ENCODE data around the gene IL18BP.

The IL18BP gene

DNA sequence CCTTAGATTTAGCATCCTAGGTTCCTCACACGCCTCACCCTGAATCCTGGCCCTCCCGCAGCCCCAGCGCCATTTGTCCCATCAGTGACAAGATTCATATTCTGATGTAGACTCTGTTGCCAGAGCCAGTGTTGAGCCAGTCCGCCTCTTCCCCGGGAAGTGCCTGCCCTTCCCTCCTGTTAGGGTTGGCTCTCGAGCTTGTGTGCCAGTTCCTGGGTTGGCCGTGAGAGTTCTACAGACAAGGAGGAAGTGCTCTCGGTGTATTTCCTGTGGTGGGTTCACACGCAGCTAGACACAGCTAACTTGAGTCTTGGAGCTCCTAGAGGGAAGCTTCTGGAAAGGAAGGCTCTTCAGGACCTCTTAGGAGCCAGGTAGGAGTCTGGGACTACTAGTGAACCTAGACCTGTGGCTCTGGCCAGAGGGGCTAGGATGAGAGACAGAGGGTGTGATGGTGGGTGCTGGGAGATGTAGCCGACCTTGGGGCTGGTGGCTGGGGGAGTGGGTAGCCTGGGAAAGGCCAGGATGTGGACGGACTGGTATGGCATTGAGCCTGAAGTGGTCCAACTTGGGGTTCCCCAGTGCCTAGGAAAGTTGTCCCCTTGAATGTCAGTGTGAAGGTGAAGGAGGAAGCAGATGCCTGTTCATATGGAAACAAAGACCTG lies at the start of gene IL18BP:
Gene IL18BP, plus strand, starts transcription at position 261 of the 662 bp plus-strand sequence. CDS start 1,076 bp downstream, outside the sequence.
- Histone ChIP-seq H3K27me3 (ENCODE audit: control insufficient read depth in 2 of 2, insufficient read depth in 2 of 2, low read length in 2 of 2) (no peaks in the 10 kb centered on the region), H3K9ac (ENCODE audit: low read depth in 1 of 2, low read length in 2 of 2) (peak within 1 kb of the TSS in 1 of 2 donors; percentile 20), H3K36me3 (ENCODE audit: control insufficient read depth in 2 of 2, insufficient read depth in 2 of 2, low read length in 2 of 2) (peaks cover 22 to 28% of the 10 kb centered on the region in 2 donors), H3K4me1 (ENCODE audit: control insufficient read depth in 2 of 2, insufficient read depth in 2 of 2, low read length in 2 of 2) (peaks cover 7 to 11% of the 10 kb centered on the region in 2 donors), H3K9me3 (ENCODE audit: control insufficient read depth in 2 of 2, low read length in 2 of 2) (no peaks in the 10 kb centered on the region), H3K4me3 (ENCODE audit: low read length in 2 of 2) (peak within 1 kb of the TSS in 1 of 2 donors; percentile 34), H3K27ac (ENCODE audit: low read depth in 2 of 2, low read length in 2 of 2) (peak within 1 kb of the TSS; percentile 21 to 33)

DNA sequence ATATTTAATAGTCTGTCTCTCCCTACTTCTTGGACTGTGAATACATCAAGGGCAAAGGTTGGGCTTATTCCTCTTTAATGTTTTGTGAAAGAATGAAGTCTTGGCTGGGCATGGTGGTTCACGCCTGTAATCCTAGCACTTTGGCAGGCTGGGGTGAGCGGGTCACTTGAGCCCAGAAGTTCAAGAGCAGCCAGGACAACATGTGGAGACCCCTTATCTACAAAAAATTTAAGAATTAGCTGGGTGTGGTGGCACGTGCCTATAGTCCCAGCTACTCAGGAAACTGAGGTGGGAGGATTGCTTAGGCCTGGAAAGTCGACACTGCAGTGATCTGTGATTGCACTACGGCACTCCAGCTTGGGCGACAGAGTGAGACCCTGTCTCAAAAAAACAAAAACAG lies 49.7 kb upstream of the IL18BP start:
- H3K27me3 ChIP-seq (ENCODE audit: control insufficient read depth in 2 of 2, insufficient read depth in 2 of 2, low read length in 2 of 2) = no peaks in the 10 kb centered on the region
- no peaks in the 10 kb centered on the region for H3K9me3 ChIP-seq (ENCODE audit: control insufficient read depth in 2 of 2, low read length in 2 of 2)
- H3K27ac ChIP-seq (ENCODE audit: low read depth in 2 of 2, low read length in 2 of 2) = no peak overlapping the region
- peaks cover 0 to 2% of the 10 kb centered on the region in 2 donors for H3K36me3 ChIP-seq (ENCODE audit: control insufficient read depth in 2 of 2, insufficient read depth in 2 of 2, low read length in 2 of 2)
- H3K4me1 ChIP-seq (ENCODE audit: control insufficient read depth in 2 of 2, insufficient read depth in 2 of 2, low read length in 2 of 2) = peaks cover 6 to 11% of the 10 kb centered on the region in 2 donors
- H3K4me3 ChIP-seq (ENCODE audit: low read length in 2 of 2) = no peak overlapping the region
- H3K9ac ChIP-seq (ENCODE audit: low read depth in 1 of 2, low read length in 2 of 2) = no peak overlapping the region

DNA sequence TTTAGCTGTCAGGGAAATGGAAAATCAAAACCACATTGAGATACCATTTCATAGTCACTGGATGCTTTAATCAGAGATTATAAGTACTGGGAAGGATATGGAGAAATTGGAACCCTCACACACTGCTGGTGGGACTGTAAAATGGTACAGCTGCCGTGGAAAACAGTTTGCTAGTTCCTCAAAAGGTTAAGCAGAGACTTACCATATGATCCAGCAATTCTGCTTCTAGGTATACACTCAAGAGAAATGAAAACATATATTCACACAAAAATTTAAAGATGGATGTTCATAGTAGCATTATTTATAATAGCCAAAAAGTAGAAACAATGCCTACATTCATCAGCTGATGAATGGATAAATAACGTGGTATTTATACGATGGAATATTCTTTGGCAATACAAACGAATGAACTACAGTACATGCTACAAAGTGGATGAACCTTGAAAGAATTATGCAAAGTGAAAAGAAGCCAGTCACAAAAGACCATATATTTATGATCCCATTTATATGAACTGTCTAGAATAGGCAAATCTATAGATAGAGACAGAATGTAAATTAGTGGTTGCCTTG lies 46.9 kb upstream of the IL18BP start:
- Histone ChIP-seq H3K27me3 (ENCODE audit: control insufficient read depth in 2 of 2, insufficient read depth in 2 of 2, low read length in 2 of 2) (no peaks in the 10 kb centered on the region), H3K4me1 (ENCODE audit: control insufficient read depth in 2 of 2, insufficient read depth in 2 of 2, low read length in 2 of 2) (peaks cover 6 to 11% of the 10 kb centered on the region in 2 donors), H3K4me3 (ENCODE audit: low read length in 2 of 2) (no peak overlapping the region), H3K9me3 (ENCODE audit: control insufficient read depth in 2 of 2, low read length in 2 of 2) (no peaks in the 10 kb centered on the region), H3K27ac (ENCODE audit: low read depth in 2 of 2, low read length in 2 of 2) (no peak overlapping the region), H3K36me3 (ENCODE audit: control insufficient read depth in 2 of 2, insufficient read depth in 2 of 2, low read length in 2 of 2) (no peaks in the 10 kb centered on the region), H3K9ac (ENCODE audit: low read depth in 1 of 2, low read length in 2 of 2) (no peak overlapping the region)

DNA sequence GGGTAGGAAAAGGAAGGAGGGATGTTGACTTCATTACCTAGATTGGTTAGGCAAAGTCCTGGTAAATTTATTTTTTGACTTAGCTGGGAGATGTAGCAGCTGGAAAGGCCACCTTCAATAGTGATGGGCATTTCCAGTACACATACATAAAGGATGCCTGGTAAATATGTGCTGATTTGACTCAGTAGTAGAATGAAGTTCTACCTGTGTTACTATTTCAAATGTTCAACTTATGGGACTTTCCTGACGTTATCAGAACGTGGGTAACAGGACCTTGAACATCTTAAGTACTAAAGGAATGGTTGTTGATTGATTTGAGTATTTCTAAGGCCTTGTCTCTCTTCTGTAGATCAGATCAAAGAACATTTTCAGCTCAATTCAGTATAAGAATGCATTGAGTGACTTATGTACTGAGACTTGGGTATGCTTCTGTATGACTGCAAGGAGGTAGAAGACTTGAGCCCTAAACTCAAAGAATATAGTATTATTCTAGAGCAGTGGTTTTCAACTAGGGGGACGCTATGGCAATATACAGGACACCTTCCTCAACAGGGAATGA lies 42.7 kb upstream of the IL18BP start:
- H3K27ac ChIP-seq (ENCODE audit: low read depth in 2 of 2, low read length in 2 of 2) = no peak overlapping the region
- H3K4me1 ChIP-seq (ENCODE audit: control insufficient read depth in 2 of 2, insufficient read depth in 2 of 2, low read length in 2 of 2) = no peaks in the 10 kb centered on the region
- peaks cover 6 to 10% of the 10 kb centered on the region in 2 donors for H3K36me3 ChIP-seq (ENCODE audit: control insufficient read depth in 2 of 2, insufficient read depth in 2 of 2, low read length in 2 of 2)
- H3K4me3 ChIP-seq (ENCODE audit: low read length in 2 of 2) = no peak overlapping the region
- no peak overlapping the region for H3K9ac ChIP-seq (ENCODE audit: low read depth in 1 of 2, low read length in 2 of 2)
- no peaks in the 10 kb centered on the region for H3K9me3 ChIP-seq (ENCODE audit: control insufficient read depth in 2 of 2, low read length in 2 of 2)
- no peaks in the 10 kb centered on the region for H3K27me3 ChIP-seq (ENCODE audit: control insufficient read depth in 2 of 2, insufficient read depth in 2 of 2, low read length in 2 of 2)

DNA sequence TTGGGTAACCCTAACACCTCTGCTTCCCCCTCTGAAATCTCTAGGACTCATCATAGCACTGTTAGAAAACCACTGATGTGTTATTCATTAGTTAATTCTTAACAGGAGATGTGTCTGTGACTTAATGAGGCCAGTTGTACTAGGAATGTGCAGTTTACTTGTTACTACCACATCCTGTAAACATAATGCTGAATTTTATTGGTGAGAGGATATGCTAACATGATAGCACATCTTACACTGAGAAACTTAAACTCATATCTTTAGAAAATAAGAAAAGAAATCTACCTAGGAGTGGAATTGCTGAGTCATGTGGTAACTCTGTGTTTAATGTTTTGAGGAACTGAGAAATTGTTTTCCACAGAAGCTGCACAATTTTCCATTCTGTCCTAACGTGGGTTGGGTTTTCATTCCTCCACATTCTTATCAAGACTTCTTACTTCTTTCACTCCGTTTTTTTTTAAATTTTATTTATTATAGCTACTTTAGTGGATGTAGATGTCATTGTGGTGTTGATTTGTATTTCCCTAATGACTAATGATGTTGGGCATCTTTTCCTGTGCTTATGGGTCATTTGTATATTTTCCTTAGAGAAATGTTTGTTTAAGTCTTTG lies 36.2 kb upstream of the IL18BP start:
- no peaks in the 10 kb centered on the region for H3K9me3 ChIP-seq (ENCODE audit: control insufficient read depth in 2 of 2, low read length in 2 of 2)
- no peaks in the 10 kb centered on the region for H3K4me1 ChIP-seq (ENCODE audit: control insufficient read depth in 2 of 2, insufficient read depth in 2 of 2, low read length in 2 of 2)
- H3K27me3 ChIP-seq (ENCODE audit: control insufficient read depth in 2 of 2, insufficient read depth in 2 of 2, low read length in 2 of 2) = no peaks in the 10 kb centered on the region
- peaks cover 6 to 11% of the 10 kb centered on the region in 2 donors for H3K36me3 ChIP-seq (ENCODE audit: control insufficient read depth in 2 of 2, insufficient read depth in 2 of 2, low read length in 2 of 2)
- no peak overlapping the region for H3K27ac ChIP-seq (ENCODE audit: low read depth in 2 of 2, low read length in 2 of 2)
- no peak overlapping the region for H3K4me3 ChIP-seq (ENCODE audit: low read length in 2 of 2)
- H3K9ac ChIP-seq (ENCODE audit: low read depth in 1 of 2, low read length in 2 of 2) = no peak overlapping the region

DNA sequence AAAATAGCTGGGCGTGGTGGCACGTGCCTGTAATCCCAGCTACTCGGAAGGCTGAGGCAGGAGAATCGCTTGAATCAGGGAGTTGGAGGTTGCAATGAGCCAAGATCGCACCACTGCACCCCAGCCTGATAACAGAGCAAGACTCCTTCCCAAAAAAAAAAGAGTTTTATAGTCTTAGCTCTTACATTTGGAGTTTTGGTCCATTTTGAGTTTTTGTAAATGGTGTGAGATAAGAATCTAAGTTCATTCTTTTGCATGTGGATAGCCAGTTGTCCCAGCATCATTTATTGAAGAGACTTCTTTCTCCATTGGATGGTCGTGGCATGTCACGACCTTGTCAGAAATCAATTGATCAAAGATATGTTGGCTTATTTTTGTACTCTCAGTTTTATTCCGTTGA lies 35.2 kb upstream of the IL18BP start:
- H3K9me3 ChIP-seq (ENCODE audit: control insufficient read depth in 2 of 2, low read length in 2 of 2) = no peaks in the 10 kb centered on the region

DNA sequence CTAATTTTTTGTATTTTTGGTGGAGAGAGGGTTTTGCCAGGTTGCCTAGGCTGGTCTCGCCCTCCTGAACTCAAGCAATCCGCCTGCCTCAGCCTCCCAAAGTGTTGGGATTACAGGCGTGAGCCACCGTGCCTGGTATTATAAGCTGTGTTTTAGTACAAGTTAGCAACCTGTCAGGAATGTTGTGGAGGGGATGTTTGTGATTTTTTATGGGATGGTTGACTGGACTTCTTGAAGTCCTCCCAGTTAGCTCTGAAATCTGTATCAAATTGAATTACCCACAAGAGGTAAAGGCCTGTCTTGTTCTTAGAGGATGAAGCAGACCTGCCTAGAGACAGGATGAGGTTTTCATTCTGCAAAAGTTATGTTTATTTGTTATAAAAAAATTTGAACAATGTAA lies 34.1 kb upstream of the IL18BP start:
- H3K9ac ChIP-seq (ENCODE audit: low read depth in 1 of 2, low read length in 2 of 2) = no peak overlapping the region
- H3K27me3 ChIP-seq (ENCODE audit: control insufficient read depth in 2 of 2, insufficient read depth in 2 of 2, low read length in 2 of 2) = no peaks in the 10 kb centered on the region
- H3K4me3 ChIP-seq (ENCODE audit: low read length in 2 of 2) = no peak overlapping the region
- no peaks in the 10 kb centered on the region for H3K9me3 ChIP-seq (ENCODE audit: control insufficient read depth in 2 of 2, low read length in 2 of 2)
- no peak overlapping the region for H3K27ac ChIP-seq (ENCODE audit: low read depth in 2 of 2, low read length in 2 of 2)
- H3K36me3 ChIP-seq (ENCODE audit: control insufficient read depth in 2 of 2, insufficient read depth in 2 of 2, low read length in 2 of 2) = peaks cover 11 to 16% of the 10 kb centered on the region in 2 donors
- H3K4me1 ChIP-seq (ENCODE audit: control insufficient read depth in 2 of 2, insufficient read depth in 2 of 2, low read length in 2 of 2) = no peaks in the 10 kb centered on the region

More for the DNA sequence above, 35.2 kb upstream of the IL18BP start:
- H3K27ac ChIP-seq (ENCODE audit: low read depth in 2 of 2, low read length in 2 of 2) = no peak overlapping the region
- H3K36me3 ChIP-seq (ENCODE audit: control insufficient read depth in 2 of 2, insufficient read depth in 2 of 2, low read length in 2 of 2) = peaks cover 11 to 12% of the 10 kb centered on the region in 2 donors
- no peak overlapping the region for H3K9ac ChIP-seq (ENCODE audit: low read depth in 1 of 2, low read length in 2 of 2)
- H3K4me3 ChIP-seq (ENCODE audit: low read length in 2 of 2) = no peak overlapping the region
- H3K27me3 ChIP-seq (ENCODE audit: control insufficient read depth in 2 of 2, insufficient read depth in 2 of 2, low read length in 2 of 2) = no peaks in the 10 kb centered on the region
- no peaks in the 10 kb centered on the region for H3K4me1 ChIP-seq (ENCODE audit: control insufficient read depth in 2 of 2, insufficient read depth in 2 of 2, low read length in 2 of 2)

DNA sequence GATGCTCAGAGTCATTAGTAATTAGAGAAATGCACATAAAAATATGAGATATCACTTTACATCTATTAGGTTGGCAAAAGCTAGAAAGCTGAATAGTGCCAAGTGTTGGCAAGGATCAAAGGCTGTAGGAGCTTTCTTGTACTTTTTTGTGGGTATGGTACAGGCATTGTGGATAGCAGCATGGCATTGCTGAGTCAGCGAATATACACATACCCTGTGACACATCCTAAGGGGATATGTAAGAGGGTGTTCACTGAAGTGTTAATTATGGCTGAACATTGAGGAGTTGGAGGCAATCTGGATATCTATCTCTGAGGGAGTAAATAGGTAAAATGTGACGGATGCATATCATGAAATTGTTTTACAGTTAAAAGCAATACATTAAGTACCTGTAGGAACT lies 27.0 kb upstream of the IL18BP start:
- H3K36me3 ChIP-seq (ENCODE audit: control insufficient read depth in 2 of 2, insufficient read depth in 2 of 2, low read length in 2 of 2) = peaks cover 6 to 18% of the 10 kb centered on the region in 2 donors
- H3K9ac ChIP-seq (ENCODE audit: low read depth in 1 of 2, low read length in 2 of 2) = no peak overlapping the region
- no peak overlapping the region for H3K4me3 ChIP-seq (ENCODE audit: low read length in 2 of 2)
- H3K27me3 ChIP-seq (ENCODE audit: control insufficient read depth in 2 of 2, insufficient read depth in 2 of 2, low read length in 2 of 2) = no peaks in the 10 kb centered on the region
- H3K4me1 ChIP-seq (ENCODE audit: control insufficient read depth in 2 of 2, insufficient read depth in 2 of 2, low read length in 2 of 2) = no peaks in the 10 kb centered on the region
- H3K9me3 ChIP-seq (ENCODE audit: control insufficient read depth in 2 of 2, low read length in 2 of 2) = no peaks in the 10 kb centered on the region
- no peak overlapping the region for H3K27ac ChIP-seq (ENCODE audit: low read depth in 2 of 2, low read length in 2 of 2)

DNA sequence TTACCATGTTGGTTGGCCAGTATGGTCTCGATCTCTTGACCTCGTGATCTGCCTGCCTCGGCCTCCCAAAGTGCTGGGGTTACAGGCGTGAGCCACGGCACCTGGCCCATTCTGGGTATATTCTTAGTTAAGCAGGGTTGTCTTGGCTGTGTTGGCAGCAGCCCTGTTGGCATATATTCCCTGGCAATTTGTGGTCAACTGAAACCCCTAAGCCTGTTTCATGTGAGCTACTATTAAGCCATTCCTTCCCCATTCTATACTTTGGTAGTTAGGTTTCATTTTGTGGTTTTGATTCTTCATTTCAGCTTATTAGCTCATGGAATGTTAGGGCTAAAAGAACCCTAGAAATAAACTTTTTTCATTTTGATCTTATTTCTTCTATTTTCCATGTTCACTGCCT lies 22.2 kb upstream of the IL18BP start:
- Histone ChIP-seq H3K4me3 (ENCODE audit: low read length in 2 of 2) (no peak overlapping the region), H3K9ac (ENCODE audit: low read depth in 1 of 2, low read length in 2 of 2) (no peak overlapping the region), H3K27me3 (ENCODE audit: control insufficient read depth in 2 of 2, insufficient read depth in 2 of 2, low read length in 2 of 2) (no peaks in the 10 kb centered on the region), H3K4me1 (ENCODE audit: control insufficient read depth in 2 of 2, insufficient read depth in 2 of 2, low read length in 2 of 2) (no peaks in the 10 kb centered on the region), H3K9me3 (ENCODE audit: control insufficient read depth in 2 of 2, low read length in 2 of 2) (no peaks in the 10 kb centered on the region), H3K27ac (ENCODE audit: low read depth in 2 of 2, low read length in 2 of 2) (no peak overlapping the region), H3K36me3 (ENCODE audit: control insufficient read depth in 2 of 2, insufficient read depth in 2 of 2, low read length in 2 of 2) (peaks cover 7 to 13% of the 10 kb centered on the region in 2 donors)

DNA sequence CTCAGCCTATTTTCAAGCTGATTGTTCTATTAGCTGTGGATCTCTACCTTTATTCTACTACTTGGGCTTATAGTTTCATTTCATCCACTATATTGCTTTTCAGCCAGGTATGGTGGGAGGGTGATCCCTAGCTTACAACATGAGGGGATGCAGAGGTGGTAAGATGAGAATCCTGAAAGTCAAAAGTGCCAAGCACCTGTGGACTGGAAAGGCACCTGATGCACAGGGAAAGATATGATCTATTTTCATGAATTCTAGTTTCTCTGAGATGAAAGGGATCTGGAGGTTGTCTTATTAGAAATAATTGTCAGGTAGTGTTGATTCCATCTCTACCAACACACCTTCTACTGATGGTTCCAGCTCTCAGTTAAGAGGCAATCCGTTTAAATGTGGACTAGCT lies 21.6 kb upstream of the IL18BP start:
- Histone ChIP-seq H3K27me3 (ENCODE audit: control insufficient read depth in 2 of 2, insufficient read depth in 2 of 2, low read length in 2 of 2) (no peaks in the 10 kb centered on the region), H3K27ac (ENCODE audit: low read depth in 2 of 2, low read length in 2 of 2) (no peak overlapping the region), H3K9ac (ENCODE audit: low read depth in 1 of 2, low read length in 2 of 2) (no peak overlapping the region), H3K36me3 (ENCODE audit: control insufficient read depth in 2 of 2, insufficient read depth in 2 of 2, low read length in 2 of 2) (peaks cover 3 to 13% of the 10 kb centered on the region in 2 donors), H3K4me3 (ENCODE audit: low read length in 2 of 2) (no peak overlapping the region), H3K4me1 (ENCODE audit: control insufficient read depth in 2 of 2, insufficient read depth in 2 of 2, low read length in 2 of 2) (no peaks in the 10 kb centered on the region), H3K9me3 (ENCODE audit: control insufficient read depth in 2 of 2, low read length in 2 of 2) (no peaks in the 10 kb centered on the region)

Data from mucosa of rectum (tissue), 2 donors.